Measurements from ENCODE around the gene KLHL35.
A peak's percentile ranks its signal among the peaks of the same experiment; 100 is the strongest.

KLHL35 gene

DNA sequence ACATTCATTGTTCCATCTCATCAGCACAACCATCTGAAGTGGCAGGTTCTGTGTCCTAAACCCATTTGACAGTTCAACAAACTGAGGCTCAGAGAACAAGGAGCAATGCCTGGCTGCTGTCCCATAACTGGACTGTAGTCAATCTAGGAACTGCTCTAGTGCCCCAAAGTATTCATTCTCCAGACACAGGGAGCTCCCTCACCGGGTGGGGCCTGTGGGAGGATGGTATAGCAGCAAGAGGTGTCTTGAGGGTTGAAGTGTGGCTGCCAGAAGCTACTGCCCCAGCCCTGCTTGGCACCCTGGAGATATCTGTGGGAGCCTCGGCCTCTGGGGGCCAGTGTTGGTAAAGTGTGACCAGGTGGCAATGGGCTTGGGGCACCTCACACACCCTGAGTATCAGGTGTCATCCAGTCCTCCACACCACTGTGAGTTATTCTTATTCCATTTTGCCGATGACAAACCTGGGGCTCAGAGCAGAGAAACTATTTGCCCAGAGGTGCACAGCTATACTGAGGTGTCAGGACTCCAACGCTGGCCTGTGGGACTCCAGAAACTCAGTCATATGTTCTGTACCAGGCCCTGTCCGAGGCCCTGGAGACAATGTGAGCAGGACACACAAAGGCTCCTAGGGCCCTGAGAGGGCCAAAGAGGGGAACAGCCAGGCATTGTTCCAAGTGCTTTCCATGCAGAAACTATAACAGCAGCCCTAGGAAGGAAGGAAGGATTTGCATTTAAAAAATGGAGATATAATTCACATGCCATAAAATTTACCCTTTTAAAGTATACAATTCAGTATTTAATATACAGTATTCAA is 46.0 kb upstream of the KLHL35 start:
- DNase-seq (ENCODE audit: low read depth), result no peak
- TF ChIP-seq CTCF (conservative IDR thresholded peaks at IDR 0.05; ENCODE audit: control insufficient read depth, insufficient read depth, low read depth, low read length), result no peak
- no peak overlapping the region for H3K4me3 ChIP-seq (ENCODE audit: control insufficient read depth, low read depth, low read length)

GRCh38 chr11:75477614-75477935 is 44.6 kb upstream of the KLHL35 start:
- no peak for DNase-seq (ENCODE audit: low read depth)
- no peak overlapping the region for H3K4me3 ChIP-seq (ENCODE audit: control insufficient read depth, low read depth, low read length)
- TF ChIP-seq CTCF (conservative IDR thresholded peaks at IDR 0.05; ENCODE audit: control insufficient read depth, insufficient read depth, low read depth, low read length), result no peak

- no peak for TF ChIP-seq CTCF (conservative IDR thresholded peaks at IDR 0.05; ENCODE audit: control insufficient read depth, insufficient read depth, low read depth, low read length)
- no peak for DNase-seq (ENCODE audit: low read depth)
- no peak overlapping the region for H3K4me3 ChIP-seq (ENCODE audit: control insufficient read depth, low read depth, low read length)
Measured at GRCh38 chr11:75476739-75477613, 44.0 kb upstream of the KLHL35 start.

DNA sequence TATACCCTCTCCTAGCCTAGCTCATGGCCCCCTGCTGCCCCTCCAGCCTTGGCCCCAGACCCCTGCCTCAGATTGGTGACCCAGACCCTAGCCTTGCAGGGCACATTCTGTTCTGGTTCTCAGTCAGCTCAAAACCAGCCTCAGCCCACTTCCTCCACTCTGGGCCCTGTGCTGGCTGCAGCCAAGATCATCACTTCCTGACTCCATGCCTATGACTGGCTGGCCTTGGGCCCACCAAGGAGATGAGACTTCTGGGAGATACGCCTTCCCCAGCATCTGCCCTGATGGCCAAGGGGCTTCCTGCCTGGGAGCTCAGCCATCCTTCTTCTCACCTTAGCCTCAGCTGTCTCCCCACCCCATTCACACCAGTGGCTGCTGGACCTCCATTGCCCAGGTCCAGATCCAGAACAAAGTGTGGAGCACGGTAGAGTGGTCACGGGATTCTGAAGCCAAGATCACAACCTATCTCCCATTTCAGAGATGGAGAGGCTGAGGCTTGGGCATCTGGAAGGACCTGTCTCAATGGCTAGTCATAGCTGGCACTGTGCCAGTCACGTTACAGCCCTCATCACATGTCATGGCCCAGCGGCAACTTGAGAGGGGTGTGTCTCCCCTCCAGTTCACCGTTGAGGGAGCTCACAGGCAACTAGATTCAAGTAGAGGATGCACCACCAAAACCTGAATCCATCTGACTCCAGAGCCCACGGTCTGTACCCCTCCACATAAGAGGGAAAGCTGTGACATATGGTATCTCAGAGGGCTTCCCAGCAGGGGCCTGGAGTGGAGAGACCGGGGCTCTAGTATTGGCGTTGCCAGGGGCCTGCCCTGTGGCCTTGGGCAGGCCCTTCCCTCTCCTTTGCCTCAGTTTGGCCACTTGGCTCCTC is 43.0 kb upstream of the KLHL35 start:
- no peak for TF ChIP-seq CTCF (conservative IDR thresholded peaks at IDR 0.05; ENCODE audit: control insufficient read depth, insufficient read depth, low read depth, low read length)
- H3K4me3 ChIP-seq (ENCODE audit: control insufficient read depth, low read depth, low read length), result no peak overlapping the region
- peak; percentile 78 for DNase-seq (ENCODE audit: low read depth)

DNA sequence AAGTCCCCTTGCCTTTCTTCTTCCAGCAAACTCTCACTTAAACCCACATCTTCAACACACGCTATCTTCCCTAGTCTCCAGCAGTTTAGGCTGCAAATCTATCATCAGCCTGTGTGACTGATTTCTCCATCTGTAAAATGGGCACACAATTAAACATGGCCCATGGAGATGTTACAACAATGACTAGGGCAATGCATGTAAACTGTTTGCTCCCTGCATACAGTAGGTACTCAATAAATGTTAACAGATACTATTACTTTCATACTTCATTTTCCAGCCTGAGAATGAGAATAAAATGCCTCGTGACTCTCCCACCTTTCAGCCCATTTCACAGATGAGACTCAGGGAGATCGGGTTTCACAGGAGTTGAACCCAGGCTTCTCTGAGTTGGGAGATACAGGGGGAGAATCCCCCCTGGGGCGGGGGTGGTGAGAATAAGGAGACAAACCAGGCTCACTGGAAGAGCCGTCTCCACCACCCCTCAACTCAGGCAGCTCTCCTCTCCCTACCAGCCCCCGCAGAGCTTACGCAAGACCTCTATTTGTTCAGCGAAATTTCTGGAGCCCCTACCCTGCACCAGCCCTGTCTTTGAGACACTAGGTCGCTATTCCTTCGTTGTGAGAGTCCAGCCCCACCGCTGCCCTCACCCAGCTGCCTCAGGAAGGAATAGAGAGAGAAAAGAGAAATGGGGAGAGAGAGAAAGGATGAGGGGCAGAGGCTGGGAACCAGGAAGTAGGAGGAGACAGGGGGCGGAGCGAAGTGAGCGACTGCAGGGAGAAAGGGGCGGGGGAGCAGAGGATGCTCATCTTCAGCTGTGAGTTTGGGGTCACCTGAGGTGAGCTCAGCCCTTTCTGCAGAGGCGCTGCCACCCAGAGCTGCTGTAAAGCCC is 42.1 kb upstream of the KLHL35 start:
- H3K4me3 ChIP-seq (ENCODE audit: control insufficient read depth, low read depth, low read length), result peak overlapping the region; percentile 8
- DNase-seq (ENCODE audit: low read depth), result peak; percentile 65
- TF ChIP-seq CTCF (conservative IDR thresholded peaks at IDR 0.05; ENCODE audit: control insufficient read depth, insufficient read depth, low read depth, low read length), result no peak

Measured in fibroblast of mammary gland (primary cell).